GM18498 (cell line): ENCODE results near the gene NEUROD4.
"Not testable (repeated sequence)": the region's sequence is repeated elsewhere in the genome, so short reads cannot be mapped to it uniquely, and the experiment has no call there.

ENCODE experiments used
- ATAC-seq: cut with Tn5 transposase; IDR thresholded peaks from one replicate; pipeline ENCODE4 v1.9.1; 2021; ENCODE audit warnings: mild to moderate bottlenecking, moderate library complexity; ENCODE audit not compliant: unreplicated experiment

NEUROD4 gene

GRCh38 chr12:55019784-55020183 is at the start of gene NEUROD4:
Gene NEUROD4, plus strand, starts transcription at chr12:55019974. Its CDS starts 6,466 bp downstream, at chr12:55026440.
- no peak for ATAC-seq

- no peak for ATAC-seq
Measured at GRCh38 chr12:54970741-54971140, 49.0 kb upstream of the NEUROD4 start.

DNA sequence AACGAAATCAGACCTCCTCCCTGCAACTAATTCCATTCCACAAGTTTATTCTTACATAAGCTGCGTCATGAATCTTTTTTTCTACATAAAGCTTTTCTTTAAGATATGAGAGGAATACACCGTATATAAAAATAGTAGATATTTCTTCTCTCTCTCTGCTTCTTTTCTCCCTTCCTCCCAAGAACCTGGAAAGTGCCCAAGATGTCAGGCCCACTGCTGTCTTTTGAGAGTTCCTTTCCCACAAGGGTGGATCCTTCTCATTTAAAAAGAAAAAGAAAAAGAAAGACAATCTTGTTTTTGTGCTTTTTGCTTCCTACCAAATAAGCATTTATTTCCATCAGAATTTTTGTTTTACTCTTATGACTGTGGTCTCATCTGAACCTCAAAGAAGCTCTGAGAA is 46.2 kb upstream of the NEUROD4 start:
- ATAC-seq, result no peak

DNA sequence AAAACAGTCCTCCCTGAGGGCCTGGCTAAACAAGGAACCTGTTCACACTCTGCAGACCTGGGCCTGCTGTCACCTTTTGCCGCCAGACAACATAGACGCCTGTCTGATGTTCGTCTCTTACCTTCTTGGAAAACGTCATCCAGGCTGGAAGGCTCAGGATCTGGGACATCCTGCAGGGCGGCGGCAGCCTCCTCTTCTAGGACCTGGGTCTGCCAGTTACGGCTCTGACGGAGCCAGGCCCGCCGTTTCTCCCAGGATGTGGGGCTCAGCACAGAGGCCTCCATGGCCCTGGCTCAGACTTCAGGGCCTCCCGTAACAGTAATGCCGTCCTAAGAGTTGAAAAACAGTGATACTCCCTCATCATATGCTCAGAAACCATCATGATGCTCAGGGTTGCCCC is 45.5 kb upstream of the NEUROD4 start:
- ATAC-seq, result no peak

DNA sequence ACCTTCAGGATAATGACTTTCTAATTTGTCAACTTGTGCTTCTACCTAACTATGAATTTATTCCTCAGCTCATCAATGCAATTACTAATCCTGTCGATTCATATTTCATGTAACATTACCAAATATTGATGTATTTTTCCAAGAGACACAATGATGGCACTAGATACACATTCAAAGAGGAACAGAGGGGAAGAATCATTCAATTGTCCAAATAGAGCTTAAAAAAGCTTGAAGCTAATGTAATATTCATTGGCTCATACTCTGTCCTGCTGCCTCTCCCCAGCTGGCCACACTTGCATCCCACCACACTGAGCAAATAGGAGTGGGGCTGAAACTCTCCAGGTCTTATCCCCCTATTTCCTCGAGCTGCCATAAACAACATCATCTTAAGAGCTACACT is 44.5 kb upstream of the NEUROD4 start:
- ATAC-seq, result no peak

GRCh38 chr12:54975875-54976274 is 43.9 kb upstream of the NEUROD4 start:
- no peak for ATAC-seq

DNA sequence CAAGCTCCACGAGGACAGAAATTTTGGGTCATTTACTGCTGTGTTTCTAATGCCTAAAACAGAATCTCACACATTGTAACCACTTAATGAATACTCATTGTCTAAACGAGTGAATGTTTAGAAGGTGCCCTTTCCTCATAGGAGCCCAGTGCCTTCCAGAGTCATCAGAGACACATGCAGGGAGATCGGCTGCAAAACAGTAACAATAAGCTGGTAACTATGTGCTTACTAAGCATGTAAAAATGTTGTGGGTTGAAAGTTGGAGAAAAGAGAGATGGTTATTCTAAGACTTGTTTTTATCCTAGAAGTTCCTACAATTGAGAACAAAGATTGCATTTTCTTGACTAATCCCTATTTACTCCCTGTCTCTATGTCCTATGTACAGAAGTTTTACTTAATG is 42.6 kb upstream of the NEUROD4 start:
- no peak for ATAC-seq

GRCh38 chr12:54977857-54978256 is 41.9 kb upstream of the NEUROD4 start:
- no peak for ATAC-seq

DNA sequence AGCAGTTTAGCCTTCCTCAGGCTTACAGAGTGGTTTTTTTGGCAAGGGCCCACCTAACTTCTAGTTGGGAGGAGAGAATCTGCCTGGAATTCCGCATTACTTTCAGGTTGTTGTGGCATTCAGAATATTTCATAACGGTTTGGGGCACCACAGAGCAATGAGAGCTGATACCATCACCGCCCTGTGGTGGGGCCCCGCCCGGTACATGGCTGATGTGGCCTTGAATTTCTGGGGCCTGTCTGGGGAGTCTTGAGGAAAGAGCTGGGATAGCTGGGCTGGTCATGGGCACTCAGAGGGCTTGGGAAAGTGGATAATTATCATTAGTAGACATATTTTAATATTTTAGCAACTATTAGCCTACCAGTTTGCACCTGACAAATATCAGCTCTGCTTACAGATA is 39.4 kb upstream of the NEUROD4 start:
- ATAC-seq, result no peak

DNA sequence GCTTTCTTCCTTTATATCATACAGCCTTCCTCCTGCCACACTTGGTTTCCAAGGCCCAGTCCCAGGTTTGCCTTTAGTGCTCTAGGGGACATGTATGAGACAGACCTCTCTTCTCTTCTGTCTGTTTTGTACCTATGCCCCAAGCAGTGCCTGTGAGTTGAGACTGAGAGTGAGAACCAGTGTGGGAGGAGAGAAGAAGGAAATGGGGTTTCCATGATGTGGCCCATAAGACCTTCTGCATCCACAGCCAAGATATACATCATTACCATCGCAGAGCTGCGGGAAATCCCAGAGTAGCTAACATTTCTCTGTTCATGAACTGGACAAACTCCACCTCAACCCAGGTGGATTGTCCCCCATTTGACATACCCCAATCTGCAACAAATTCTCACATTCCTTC is 38.0 kb upstream of the NEUROD4 start:
- no peak for ATAC-seq

- no peak for ATAC-seq
Measured at GRCh38 chr12:54983536-54984101, 36.2 kb upstream of the NEUROD4 start.

DNA sequence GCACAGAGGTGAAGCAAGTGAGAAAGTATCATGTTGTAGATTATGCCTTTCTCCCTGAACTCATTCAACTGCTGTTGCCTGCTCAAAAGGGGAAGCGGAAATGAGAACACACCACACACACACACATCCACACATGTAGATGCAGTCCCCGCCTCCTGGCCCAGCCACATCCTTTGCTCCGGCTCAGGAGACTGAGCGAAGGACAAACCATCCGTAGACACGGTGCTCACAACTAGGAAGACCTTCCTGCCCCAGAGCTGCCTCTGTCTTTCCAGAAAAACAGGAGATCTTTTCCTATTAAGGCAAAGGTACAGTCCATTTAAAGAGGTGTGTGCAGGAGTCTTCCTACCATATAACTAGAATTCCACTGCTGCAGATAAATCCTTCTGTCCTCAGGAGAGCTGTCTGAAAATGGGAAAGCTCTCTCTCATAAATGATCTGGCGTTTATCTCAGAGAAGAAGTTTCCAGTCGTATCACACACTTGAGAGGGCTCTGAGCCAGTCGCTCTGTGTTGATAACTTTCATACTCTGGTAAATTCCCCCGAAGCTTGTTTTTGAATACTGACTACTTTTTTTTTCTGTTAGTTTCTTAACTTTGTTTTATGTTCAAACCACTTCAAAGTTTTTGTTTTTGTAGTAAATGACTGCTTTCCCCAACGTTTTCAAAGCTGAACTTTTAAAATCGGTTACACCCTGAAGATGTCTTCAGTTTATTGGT is 35.0 kb upstream of the NEUROD4 start, which contains the start of gene TESPA1:
TESPA1 (minus strand) TSS at position 105 of the 719 bp plus-strand sequence. CDS start 10,200 bp downstream, outside the sequence.
- ATAC-seq, result peak; percentile 96

DNA sequence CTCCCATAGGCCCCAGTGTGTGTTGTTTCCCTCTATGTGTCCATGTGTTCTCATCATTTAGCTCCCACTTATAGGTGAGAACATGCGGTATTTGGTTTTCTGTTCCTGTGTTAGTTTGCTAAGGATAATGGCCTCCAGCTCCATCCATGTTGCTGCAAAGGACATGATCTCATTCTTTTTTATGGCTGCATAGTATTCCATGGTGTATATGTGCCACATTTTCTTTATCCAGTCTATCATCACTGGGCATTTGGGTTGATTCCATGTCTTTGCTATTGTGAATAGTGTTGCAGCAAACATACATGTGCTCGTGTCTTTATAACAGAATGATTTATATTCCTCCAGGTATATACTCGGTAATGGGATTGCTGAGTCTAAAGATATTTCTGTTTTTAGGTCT is 33.0 kb upstream of the NEUROD4 start:
- not testable (repeated sequence) for ATAC-seq

DNA sequence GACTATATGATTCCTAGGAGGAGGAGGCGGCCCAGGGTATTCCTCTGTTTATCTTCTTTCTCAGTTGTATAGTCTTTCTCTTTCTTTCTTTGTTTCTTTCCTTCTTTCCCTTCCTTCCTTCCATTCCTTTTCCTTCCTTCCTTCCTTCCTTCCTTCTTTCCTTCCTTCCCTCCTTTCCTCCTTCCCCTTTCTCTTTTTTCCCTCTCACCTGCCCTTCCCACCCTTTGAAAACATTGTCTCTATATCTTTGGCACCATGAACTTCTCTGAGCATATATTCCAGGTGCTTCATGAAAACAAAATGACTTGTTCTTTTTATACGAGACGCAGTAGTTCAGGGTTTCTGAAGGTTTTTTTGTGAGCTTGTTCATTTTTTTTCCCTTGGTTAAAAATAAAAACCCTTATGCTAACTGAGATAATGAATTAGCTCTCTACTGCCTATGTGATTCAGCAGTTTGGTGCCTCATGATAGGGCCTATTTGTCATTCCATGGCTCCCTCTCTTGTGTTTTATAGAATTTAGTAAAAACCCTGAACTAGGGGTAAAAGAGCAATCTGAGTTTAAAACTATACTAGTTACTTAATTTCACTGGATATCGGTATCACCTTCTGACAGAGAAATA is 32.1 kb upstream of the NEUROD4 start:
- ATAC-seq, result no peak

DNA sequence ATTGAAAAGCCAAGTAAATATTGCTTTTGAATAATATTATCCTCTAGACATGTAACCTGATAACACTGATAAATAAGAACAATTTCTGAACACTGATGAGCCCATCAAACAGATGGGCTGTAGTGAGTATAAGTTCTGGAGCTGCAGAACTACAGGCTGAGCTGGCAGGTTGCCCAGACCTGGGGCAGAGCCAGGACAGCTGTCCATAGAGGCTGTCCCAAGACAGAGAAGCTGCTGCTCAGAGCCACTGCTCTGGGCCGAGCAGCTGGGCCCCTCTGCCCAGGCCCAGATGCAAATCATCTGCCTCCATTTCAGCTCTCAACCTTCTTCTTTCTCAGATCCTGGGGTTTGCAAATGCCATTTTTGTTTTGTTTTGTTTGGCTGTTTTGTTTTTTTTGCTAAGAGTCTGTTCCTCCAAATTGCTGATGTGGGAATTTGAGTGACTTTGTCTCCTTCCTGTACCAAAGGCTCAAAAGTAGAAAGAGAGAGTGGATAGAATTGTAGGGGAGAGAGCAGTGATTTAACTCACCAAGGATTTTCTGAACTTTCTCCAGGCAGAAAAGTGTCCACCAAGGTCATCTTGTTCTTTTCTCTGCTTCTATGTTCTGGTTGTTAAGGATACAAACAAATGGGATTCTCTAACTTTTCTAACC is 31.2 kb upstream of the NEUROD4 start:
- peak; percentile 27 for ATAC-seq

DNA sequence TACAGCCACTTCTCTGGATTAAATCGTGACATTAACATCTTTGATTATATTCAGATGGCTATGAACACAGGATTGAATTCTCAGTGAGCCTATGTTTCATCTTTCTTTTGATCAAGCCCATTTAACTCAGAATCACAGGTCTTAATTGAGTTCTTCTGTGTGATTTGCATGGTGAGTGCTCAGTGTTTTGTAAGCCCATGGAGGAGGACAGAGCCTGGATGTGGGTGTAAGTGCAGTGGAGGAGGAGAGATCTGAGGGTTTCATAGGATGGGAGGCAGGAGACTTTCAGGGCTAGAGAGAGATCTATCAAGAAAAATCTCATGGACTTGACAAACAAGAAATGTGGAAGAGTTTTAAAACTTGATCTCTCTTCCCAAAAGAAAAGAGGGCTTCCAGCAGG is 29.9 kb upstream of the NEUROD4 start:
- ATAC-seq, result no peak

- peak; percentile 77 for ATAC-seq
Measured at GRCh38 chr12:54991161-54991990, 28.4 kb upstream of the NEUROD4 start.

DNA sequence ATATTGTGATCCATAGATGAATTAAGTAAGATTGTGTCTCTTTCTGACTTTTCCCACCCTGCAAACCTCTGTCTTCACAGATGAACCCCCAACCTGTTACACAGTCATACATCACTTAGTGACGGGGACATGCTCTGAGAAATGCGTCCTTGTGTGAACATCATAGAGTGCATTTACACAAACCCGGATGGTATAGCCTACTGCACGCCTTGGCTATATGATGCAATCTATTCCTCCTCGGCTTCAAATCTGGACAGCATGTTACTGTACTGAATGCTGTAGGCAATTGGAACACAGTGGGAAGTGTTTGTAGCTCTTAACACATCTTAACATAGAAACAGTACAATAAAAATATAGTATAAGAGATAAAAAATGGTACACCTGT is 27.8 kb upstream of the NEUROD4 start:
- ATAC-seq, result peak; percentile 37

GRCh38 chr12:54993181-54993835 is 26.5 kb upstream of the NEUROD4 start:
- ATAC-seq, result peak; percentile 44

GRCh38 chr12:54996205-54996604 is 23.6 kb upstream of the NEUROD4 start:
- no peak for ATAC-seq
